ENCODE measurements around the gene LHPP.

- TF ChIP-seq CTCF (IDR thresholded peaks at IDR 0.05) (no peak), POLR2A (IDR thresholded peaks at IDR 0.05) (no peak)
Measured at GRCh38 chr10:124618470-124619073, 156.9 kb downstream of the LHPP start.
